ENCODE results near the gene IRX5.

IRX5 gene

DNA sequence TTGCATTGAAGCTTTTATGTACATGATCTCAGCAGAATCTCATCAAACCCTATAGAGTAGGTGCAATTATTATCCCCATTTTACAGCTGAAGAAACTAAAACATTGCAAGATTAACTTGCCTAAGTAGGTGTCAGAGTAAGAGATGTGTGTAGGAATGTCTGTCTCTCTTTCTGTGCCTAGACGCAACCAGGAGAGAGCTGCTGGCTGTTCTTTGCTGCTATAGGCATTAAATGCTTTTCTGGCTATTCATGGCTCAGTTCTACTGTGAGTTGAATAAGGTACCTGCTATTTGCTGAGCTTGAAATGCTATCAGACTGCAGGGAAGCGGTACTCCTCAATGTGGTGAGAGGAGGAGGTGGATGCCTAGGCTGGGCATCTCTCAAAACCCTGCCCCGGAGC is 17.0 kb downstream of the IRX5 start:
- DNase-seq (ENCODE audit: low read depth in 3 of 3): no peak

DNA sequence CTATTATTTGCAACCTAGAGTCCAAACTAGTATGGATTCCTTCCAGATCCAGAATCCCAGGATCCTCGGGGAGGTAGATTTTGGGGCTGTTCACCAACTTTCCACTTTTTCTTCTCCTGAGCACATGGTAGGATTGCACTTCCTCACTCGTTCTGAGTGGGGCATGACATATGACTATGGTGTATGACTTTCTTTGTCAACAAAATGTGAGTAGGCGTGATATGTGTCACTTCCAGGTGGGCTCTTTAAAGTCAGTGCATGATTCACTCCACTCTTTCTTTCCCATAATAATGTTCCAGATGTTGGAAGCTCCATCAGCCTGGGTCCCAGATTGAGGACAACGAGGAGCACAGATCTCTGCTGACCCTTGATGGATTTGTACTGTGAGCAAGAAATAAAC is 21.5 kb downstream of the IRX5 start:
- no peak for DNase-seq (ENCODE audit: low read depth in 3 of 3)

DNA sequence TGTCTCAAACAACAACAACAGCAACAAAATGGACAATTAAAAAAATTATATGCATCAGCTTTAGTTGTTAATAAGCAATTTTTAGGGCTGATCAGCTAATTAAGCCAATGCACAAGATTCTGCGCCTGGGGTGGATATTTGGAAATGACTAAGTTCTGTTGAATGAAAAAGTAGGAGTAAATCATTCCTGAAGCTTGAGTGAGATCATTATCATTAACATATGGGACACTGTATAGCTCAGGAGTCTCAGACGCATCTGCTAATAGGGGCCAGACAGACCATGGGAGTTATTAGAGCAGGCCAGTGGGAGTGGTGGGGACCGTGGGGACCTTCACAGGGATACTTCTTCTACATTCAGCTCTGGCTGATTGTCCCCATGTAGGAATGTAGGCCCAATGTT is 22.8 kb downstream of the IRX5 start:
- DNase-seq (ENCODE audit: low read depth in 3 of 3): no peak

DNA sequence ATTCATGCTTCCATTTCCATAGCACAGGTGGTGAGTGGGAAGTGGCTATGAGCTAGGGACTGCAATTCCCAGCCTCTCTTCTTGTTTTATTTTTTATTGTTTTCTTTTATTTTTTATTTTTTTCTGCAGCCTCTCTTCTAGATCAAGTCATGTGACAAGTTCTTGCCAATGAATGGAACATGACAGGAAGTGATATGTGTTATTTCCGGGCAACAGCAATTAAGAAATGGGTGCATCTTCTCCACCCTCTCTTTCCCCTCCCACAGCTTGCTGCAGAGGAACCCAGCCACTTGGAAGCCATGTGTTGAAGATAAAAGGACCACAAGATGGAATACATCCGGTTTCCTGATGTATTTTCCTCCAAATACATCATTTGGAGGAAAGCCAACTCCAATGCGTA is 23.6 kb downstream of the IRX5 start:
- DNase-seq (ENCODE audit: low read depth in 3 of 3): no peak

DNA sequence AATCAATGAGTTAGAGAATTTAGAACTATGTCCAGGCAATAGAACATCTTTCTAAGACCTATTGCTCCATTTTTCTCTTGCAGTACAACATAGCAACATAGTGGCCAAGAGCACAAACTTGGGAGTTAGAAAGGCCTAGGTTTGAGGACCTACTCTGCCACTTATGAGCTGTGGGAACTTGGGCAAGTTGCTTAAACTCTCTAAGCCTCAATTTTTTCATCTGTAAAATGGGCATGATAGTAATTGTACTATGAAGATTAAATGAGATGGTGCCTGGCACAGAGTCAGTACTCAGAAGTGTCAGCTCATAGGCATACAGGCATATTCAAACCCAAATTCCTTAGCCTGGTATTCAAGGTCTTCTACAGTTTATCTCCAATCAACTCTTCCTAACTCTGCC is 25.1 kb downstream of the IRX5 start:
- no peak for DNase-seq (ENCODE audit: low read depth in 3 of 3)

DNA sequence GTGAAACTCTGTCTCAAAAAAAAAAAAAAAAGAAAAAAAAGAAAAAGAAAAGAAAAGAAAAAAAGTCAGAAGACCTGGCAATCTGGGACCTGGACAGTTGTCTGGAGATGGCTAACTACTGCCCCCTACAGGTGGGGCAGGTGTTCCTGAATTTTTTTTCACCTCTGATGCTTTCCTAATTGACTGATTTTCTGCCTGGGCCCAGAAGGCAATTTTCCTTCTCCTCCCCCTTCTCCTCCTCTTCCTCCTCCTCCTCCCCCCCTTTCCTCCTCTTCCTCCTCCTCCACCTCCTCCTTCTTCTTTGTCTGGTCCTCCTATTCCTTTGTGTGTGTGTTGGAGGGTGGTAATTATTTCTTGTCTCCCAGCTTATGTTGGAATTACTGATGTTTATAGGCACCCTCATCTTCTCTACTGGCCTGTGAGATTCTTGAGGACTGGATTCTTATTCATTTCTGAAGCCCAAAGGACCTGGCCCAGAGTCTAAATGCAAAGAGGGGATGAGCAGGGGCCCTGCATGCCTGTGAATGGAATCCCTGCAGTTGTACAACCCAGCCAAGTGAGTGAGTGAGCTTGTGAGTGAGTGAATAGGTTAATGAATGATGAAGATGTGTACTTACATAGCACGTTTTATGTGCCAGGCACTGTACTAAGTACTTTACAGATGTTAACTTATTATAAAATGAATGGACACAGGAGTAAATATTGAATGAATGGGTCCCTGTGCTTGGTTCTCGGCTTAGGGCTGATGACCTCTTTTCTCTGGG is 26.9 kb downstream of the IRX5 start:
- DNase-seq (ENCODE audit: low read depth in 3 of 3): no peak

DNA sequence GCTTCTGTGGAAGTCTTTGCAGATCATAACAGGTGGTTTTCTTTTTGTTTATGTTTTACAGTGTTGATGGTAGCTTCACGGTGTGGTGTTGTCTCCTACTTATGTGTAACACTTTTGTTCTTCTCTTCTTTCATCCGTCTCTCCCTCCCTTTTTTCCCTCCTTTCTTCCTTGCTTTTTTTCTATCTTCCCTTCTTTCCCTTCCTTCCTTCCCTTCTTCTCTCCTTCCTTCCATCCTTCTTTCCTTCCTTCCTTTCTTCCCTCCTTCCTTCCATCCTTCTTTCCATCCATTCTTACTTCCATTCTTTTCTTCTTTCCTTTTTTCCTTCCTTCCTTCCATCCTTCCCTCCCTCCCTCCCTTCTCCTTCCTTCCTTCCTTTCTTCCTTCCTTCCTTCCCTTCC is 31.4 kb downstream of the IRX5 start:
- no peak for DNase-seq (ENCODE audit: low read depth in 3 of 3)

DNA sequence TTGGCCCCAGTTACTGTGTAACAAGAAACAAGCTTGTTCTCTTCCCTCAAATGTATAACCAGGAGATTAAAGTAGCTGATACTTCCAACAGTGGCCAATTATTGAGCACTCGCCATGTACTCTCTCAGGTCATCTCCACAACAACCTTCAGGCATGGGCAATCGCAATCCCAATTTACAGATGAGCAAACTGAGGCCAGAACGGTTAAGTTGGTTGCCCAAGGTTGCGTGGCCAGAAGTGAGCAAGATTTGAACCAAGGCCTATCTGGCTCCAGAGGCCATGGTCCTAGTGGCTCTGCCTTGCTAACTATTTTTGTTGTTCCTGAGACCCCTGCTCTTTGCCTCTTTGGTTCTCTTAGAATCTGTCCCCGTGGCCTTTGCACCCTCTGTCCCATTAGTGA is 33.6 kb downstream of the IRX5 start:
- DNase-seq (ENCODE audit: low read depth in 3 of 3): no peak

DNA sequence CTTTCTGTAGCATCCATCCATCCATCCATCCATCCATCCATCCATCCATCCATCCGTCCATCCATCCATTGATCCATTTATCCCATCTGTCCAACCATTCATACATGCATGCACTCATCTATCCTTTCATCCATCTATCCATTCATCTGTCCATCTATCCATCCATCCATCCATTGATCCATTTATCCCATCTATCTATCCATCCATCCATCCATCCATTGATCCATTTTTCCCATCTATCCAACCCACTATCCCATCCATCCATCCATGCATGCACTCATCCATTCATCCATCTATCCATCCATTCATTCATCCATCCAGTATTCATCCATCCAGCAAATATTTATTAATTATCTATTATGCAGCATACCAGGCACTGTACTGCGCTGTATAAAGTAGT is 34.8 kb downstream of the IRX5 start:
- no peak for DNase-seq (ENCODE audit: low read depth in 3 of 3)

DNA sequence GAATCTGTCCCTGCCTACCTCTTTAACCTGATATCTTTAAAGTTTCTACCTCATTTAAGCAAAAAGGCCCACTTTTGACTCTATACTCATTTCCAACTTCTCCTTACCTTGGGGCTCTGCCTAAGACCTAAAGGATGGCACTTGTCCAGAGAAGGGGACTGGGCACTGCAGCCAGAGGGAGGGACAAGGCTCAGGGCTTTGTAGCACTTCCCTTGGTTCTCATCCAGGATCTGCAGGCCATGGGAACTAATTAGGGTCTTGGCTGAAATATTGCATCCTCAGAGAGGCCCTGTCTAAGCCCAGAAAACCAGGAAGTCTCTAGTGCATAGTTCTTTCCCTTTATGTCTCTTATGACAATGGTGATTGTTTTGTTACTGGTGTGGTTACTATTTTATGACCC is 37.3 kb downstream of the IRX5 start:
- DNase-seq (ENCODE audit: low read depth in 3 of 3): no peak

DNA sequence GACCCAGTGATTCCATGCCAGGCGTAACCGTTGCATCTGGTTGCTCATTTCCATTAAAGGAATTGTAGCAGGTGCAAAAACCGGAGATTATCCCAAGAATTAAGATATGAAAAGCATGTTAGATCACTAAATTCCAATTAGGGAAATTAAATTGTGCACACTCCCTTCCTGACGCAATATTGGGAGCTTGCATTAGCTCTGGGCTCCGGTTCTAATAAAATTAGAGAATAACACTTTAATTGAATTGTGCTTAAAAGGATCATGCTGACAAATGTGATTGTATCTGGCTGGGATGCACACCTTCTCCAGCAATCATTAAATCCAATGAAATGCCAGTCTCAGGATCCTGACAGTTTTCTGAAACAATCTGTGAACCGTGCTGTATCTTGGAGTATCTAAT is 38.1 kb downstream of the IRX5 start:
- DNase-seq (ENCODE audit: low read depth in 3 of 3): no peak

DNA sequence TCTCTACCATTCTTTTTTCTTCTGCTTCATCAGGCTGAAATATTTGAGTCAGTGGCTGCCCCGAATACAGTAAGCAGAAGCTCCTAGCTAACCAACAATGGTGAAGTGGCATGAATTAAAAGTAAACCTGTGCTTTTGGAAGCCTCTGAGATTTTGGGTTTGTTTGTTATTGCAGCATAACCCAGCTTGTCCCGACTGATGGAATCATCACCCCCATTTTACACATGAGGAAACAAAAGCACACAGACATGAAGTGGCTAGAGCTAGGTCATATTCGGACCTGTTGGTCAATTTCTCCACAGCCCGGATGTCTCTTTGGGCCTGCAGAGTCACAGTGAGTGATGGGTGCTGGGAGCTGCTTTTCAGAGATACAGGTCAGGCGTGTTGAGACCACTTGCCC is 39.4 kb downstream of the IRX5 start:
- DNase-seq (ENCODE audit: low read depth in 3 of 3): no peak

DNA sequence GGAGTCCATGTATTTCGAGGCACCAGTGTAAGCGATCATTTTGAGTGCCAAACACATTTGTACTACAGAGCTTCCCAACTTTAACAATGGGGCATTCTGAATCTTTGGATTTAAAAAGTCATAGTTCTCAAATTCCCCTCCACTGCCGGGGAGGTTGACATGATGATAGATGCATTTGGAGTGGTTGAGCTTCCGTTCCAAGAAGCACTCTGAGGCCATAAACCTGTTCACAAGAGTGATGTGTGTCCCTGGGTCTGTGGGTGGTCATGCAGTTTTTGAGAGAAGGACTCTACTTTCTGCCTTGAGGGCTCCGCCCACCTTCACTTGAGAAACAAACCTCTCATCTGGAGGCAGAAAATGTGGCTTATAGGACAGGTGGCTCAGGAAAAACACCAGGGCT is 43.7 kb downstream of the IRX5 start:
- no peak for DNase-seq (ENCODE audit: low read depth in 3 of 3)

DNA sequence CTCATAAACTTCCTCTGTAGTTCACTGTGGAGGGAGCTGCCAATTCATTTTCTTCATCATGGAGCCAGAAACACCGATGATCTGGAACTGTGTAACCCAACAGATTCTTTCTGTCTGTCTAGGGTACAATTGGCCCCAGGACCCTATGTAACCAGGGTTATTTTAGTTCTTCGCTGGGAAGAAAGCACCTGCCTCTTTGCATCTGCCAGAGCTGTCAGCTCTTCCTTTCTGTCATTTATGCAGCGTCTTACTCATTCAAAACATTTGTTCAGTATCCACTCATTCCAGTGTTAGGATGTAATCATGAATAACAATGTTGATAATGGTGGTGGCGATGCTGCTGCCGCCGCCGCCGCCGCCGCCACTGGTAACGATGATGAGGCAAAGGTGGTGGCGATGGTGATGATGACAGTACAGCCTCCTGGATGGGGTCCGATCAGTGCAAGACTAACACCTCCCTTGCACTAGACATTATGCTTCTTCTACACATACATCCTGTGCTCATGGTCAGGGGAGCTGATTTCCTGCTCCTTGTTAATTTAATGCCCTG is 46.1 kb downstream of the IRX5 start:
- DNase-seq (ENCODE audit: low read depth in 3 of 3): no peak

DNA sequence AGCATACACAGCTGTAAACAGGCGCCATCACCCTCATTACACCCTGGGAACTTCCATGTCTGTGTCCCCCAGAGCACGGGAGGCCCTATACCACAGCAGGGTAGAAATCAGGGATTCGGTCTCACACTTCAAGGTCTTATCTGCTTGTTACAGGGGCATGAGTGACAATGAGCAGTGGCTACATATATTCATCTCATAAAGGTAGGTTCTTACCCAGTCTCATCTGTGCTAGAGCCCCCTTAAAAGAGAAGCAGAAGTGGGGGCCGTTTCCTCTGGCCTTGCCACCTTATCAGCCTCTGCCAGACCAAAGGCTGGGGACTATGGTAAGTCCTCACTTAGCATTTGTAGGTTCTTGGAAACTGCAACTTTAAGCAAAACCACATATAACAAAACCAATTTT is 46.5 kb downstream of the IRX5 start:
- DNase-seq (ENCODE audit: low read depth in 3 of 3): no peak

DNA sequence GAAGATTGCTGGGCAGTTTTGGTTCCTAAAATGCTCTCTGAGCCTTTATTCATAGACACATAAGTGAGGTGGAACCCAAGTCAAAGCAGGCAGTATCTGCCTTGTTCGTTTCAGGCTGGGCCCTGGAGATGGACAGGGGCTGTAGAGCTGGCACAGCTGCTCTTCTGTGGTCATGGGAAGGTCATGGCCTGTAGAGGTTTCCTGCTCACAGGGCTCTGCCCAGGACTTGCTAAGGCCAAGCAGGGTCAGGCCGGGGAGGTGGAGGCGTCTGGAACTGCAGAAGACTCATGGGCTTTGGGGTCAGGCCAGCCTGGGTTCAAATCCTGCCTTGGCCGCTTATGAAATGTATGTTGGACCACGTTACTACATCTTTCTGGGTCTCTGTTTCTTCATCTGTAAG is 50.2 kb downstream of the IRX5 start:
- DNase-seq (ENCODE audit: low read depth in 3 of 3): no peak
